K562 (cell line): ENCODE results near the gene PRKAG2. TPM values are rescaled to one million over a fixed set of nuclear protein-coding genes. Genes with fewer than 3 reads are reported as not detected.

Experiments used
- ATAC-seq: fragments of 200-7000 bp; cut with Tn5 transposase; 3 replicates; pipeline ENCODE4 v1.9.1; 2020; ENCODE audit warnings: moderate library complexity
- BruUV-seq: library from RNA; stranded (reverse); fragments of 400-500 nt; replicated peaks from 2 replicates; lab custom pipeline; 2021; lab: Mats Ljungman, UMichigan
- CTCF ChIA-PET: fragments of 300-600 bp; formaldehyde crosslinking; extraction: SDS; loops from one replicate; lab custom pipeline; 2021; ENCODE audit warnings: low intra/inter-chr PET ratio; lab: Yijun Ruan, JAX
- POLR2A ChIA-PET: fragments of 300-600, 350-650 bp; sonication (Branson Sonifier 250); formaldehyde crosslinking; extraction: SDS; loops from one replicate; lab custom pipeline; 2021; ENCODE audit warnings: antibody characterized with exemption, inconsistent platforms; lab: Yijun Ruan, JAX
- DNase-seq, 4 experiments: peaks; one replicate each; pipeline versions ENCODE4 v3.0.0 to v3.0.0-alpha.2; 2011 to 2018; ENCODE audit warnings: low spot score in 3 of 4, mixed read lengths in 3 of 4; ENCODE audit errors: extremely low read depth in 1 of 4
- FAIRE-seq: peaks from 2 replicates; lab custom pipeline; 2011; peaks lifted over from hg19 to GRCh38; lab: Jason Lieb, UNC
- H2AFZ ChIP-seq: 2 replicates; pipeline ENCODE4 v1.6.0; 2011; ENCODE audit warnings: low read depth, low read length, control low read depth, inconsistent platforms
- H3K27ac ChIP-seq: fragments of 200-600 bp; 3 replicates; pipeline ENCODE4 v1.8.0; 2011; ENCODE audit warnings: low read depth, mild to moderate bottlenecking, control low read depth, inconsistent platforms, low read length, moderate library complexity, mixed read lengths; ENCODE audit errors: extremely low read depth
- H3K27me3 ChIP-seq, 2 experiments: fragments of 300-600 bp in 1 of 2; 2 replicates in 1 of 2; 3 replicates in 1 of 2; pipeline versions ENCODE4 v1.6.0 to v1.8.0; 2011; ENCODE audit warnings: inconsistent platforms in 2 of 2, low read length in 2 of 2, mild to moderate bottlenecking in 1 of 2, mixed read lengths in 1 of 2, moderate library complexity in 1 of 2; ENCODE audit not compliant: control insufficient read depth in 2 of 2, insufficient read depth in 2 of 2
- H3K36me3 ChIP-seq: fragments of 300-600 bp; 3 replicates; pipeline ENCODE4 v1.8.0; 2011; ENCODE audit warnings: mild to moderate bottlenecking, low read length, inconsistent platforms; ENCODE audit not compliant: control insufficient read depth, insufficient read depth
- H3K4me1 ChIP-seq, 2 experiments: fragments of 200-600 bp in 1 of 2; replicated peaks in 1 of 2; 2 replicates in 1 of 2; 3 replicates in 1 of 2; pipeline versions ENCODE4 v1.5.1 to v1.8.0; 2011; ENCODE audit warnings: inconsistent platforms in 2 of 2, low read length in 2 of 2, mild to moderate bottlenecking in 1 of 2, mixed read lengths in 1 of 2, moderate library complexity in 1 of 2; ENCODE audit not compliant: control insufficient read depth in 2 of 2, insufficient read depth in 2 of 2
- H3K4me2 ChIP-seq: 2 replicates; pipeline ENCODE4 v1.6.1; 2011; ENCODE audit warnings: low read length, control low read depth, inconsistent platforms, mixed read lengths; ENCODE audit not compliant: insufficient read depth
- H3K4me3 ChIP-seq: fragments of 200-600 bp; sonication (generic), shearing (Covaris generic); 2 replicates; pipeline ENCODE4 v1.5.1; 2016; ENCODE audit warnings: control low read depth, inconsistent platforms
- H3K79me2 ChIP-seq: fragments of 200-600 bp; 3 replicates; pipeline ENCODE4 v1.8.0; 2011; ENCODE audit warnings: low read length, inconsistent platforms; ENCODE audit not compliant: control insufficient read depth, insufficient read depth
- H3K9ac ChIP-seq, 2 experiments: 2 replicates each; pipeline versions ENCODE4 v1.6.0 to v1.6.1; 2011; ENCODE audit warnings: low read depth in 2 of 2, low read length in 2 of 2, control low read depth in 1 of 2, inconsistent platforms in 1 of 2, mild to moderate bottlenecking in 1 of 2, mixed read lengths in 1 of 2; ENCODE audit not compliant: insufficient read depth in 1 of 2
- H3K9me1 ChIP-seq: one replicate; pipeline ENCODE4 v1.6.0; 2011; ENCODE audit warnings: inconsistent platforms, mild to moderate bottlenecking, low read length, moderate library complexity; ENCODE audit not compliant: control insufficient read depth, insufficient read depth
- H3K9me3 ChIP-seq: replicated peaks from 2 replicates; pipeline ENCODE4 v1.5.1; 2011; ENCODE audit warnings: low read depth, low read length, inconsistent platforms; ENCODE audit not compliant: control insufficient read depth, insufficient read depth
- H4K20me1 ChIP-seq: replicated peaks from 2 replicates; pipeline ENCODE4 v1.6.1; 2011; ENCODE audit warnings: low read length, inconsistent platforms, mixed read lengths; ENCODE audit not compliant: control insufficient read depth, insufficient read depth
- MBD1 ChIP-seq: fragments of 250-450 bp; sonication (Bioruptor Pico); IDR thresholded peaks from 2 replicates; pipeline ENCODE4 v1.8.0; 2022; ENCODE audit warnings: inconsistent platforms
- NRF1 ChIP-seq, 2 experiments: fragments of 450-650 bp; IDR thresholded peaks in 1 of 2; conservative IDR thresholded peaks in 1 of 2; 2 replicates each; pipeline ENCODE4 v1.6.1; 2014; ENCODE audit warnings: mild to moderate bottlenecking in 2 of 2
- WGBS: fragments of 100-300 bp; shearing (Covaris generic); methylation state at CpG from one replicate; pipeline ENCODE4 v1.1.6; 2016; ENCODE audit warnings: low coverage, mixed read lengths; ENCODE audit not compliant: insufficient coverage; ENCODE audit errors: missing lambda C conversion rate; 5-methylcytosine and 5-hydroxymethylcytosine counted together
- in situ Hi-C: fragments of 300-500 bp; cut with MboI; formaldehyde crosslinking; loops from 4 replicates; pipeline ENCODE4 v1.15.0; 2018; ENCODE audit warnings: inconsistent platforms, mixed read lengths
- intact Hi-C: fragments of 100-400 bp; cut with micrococcal nuclease; formaldehyde crosslinking; loops from 2 replicates; pipeline ENCODE4 v1.14.2; 2022
- polyA plus RNA-seq, 8 experiments: library from polyadenylated mRNA; depleted of rRNA in 4 of 8; stranded (reverse) in 5 of 8; unstranded in 3 of 8; fragments of >200 nt; fragmentation: Nextera tagmentation in 2 of 8; fragmentation: Illumina TruSeq in 1 of 8; extraction: Ambion mirVana in 2 of 8; extraction: Trizol in 1 of 8; gene quantifications; 2 replicates each; pipeline versions ENCODE4 v1.2.1 to v1.2.3, GENCODE V29; 2011 to 2014; ENCODE audit warnings: inconsistent platforms in 1 of 8, missing spikeins in 1 of 8
- total RNA-seq, 7 experiments: library from RNA; depleted of rRNA in 6 of 7; stranded (reverse); fragments of >200 nt in 6 of 7; fragmentation: Illumina TruSeq in 2 of 7; extraction: Trizol in 2 of 7; gene quantifications; 2 replicates each; pipeline versions ENCODE4 v1.2.1 to v1.2.3, GENCODE V29; 2011 to 2021; ENCODE audit warnings: low replicate concordance in 1 of 7

The PRKAG2 gene
- total and polyA plus RNA-seq, 9 of the 15 experiments (the other 6 are each of a cell fraction or from before 2014, with no cell fraction given), result 0.99 to 5.6 (median 3.3) TPM

- in situ Hi-C loops (no loop called here), intact Hi-C loops (no loop called here)
- no peak overlapping the region for H3K9ac ChIP-seq
- 6% methylated on average over 21 of the region's 21 CpGs for WGBS
- H3K4me3 ChIP-seq, result no peak overlapping the region
- no peaks in the 10 kb centered on the region for H3K9me3 ChIP-seq
- no peak for TF ChIP-seq MBD1 (CRISPR knock-in tag)
- peak; percentile 47 to 63 for TF ChIP-seq NRF1 (conservative IDR thresholded peaks at IDR 0.05 in 1 of 2, IDR thresholded peaks at IDR 0.05 in 1 of 2)
- ATAC-seq (no peak), FAIRE-seq (no peak), DNase-seq (no peak)
- no peak overlapping the region for H3K4me2 ChIP-seq
- H3K36me3 ChIP-seq, result no peaks in the 10 kb centered on the region
- no peaks in the 10 kb centered on the region for H3K9me1 ChIP-seq
- no peaks in the 10 kb centered on the region for H3K79me2 ChIP-seq
- H3K27ac ChIP-seq, result no peak overlapping the region
- ChIA-PET CTCF (no interaction called here), POLR2A (interaction anchor here (0.6 to 1.2 kb wide), 3 partner anchors 11 to 42 kb away, joined by 3 read pairs; no protein-coding TSS in a partner anchor)
- no peaks in the 10 kb centered on the region; the same call in 1 of the 2 replicates for H4K20me1 ChIP-seq
- peaks cover 63 to 92% of the 10 kb centered on the region in 2 experiments for H3K27me3 ChIP-seq
- BruUV-seq, result no TSS peak
- no peaks in the 10 kb centered on the region; a peak in 1 of 5 replicates for H3K4me1 ChIP-seq
- H2AFZ ChIP-seq, result no peak overlapping the region
Observed at GRCh38 chr7:151889406-151890354, 12.8 kb upstream of the PRKAG2 start.
